KOPT-K1 (cell line): ENCODE data around the gene DIRAS3.
"Not testable (repeated sequence)": the region's sequence is repeated elsewhere in the genome, so short reads cannot be mapped to it uniquely, and the experiment has no call there.

Source experiments
- H3K27ac ChIP-seq: fragments of 200-600 bp; sonication (generic); 2 replicates; pipeline ENCODE4 v1.5.1; 2016; ENCODE audit warnings: antibody characterized with exemption, mild to moderate bottlenecking, low read depth, low read length; ENCODE audit not compliant: poor library complexity, severe bottlenecking
- H3K36me3 ChIP-seq: fragments of 200-600 bp; sonication (generic); 2 replicates; pipeline ENCODE4 v1.5.1; 2017; ENCODE audit warnings: antibody characterized with exemption, mild to moderate bottlenecking, low read length, moderate library complexity; ENCODE audit not compliant: insufficient read depth
- H3K9me3 ChIP-seq: fragments of 200-600 bp; sonication (generic); 2 replicates; pipeline ENCODE4 v1.5.1; 2017; ENCODE audit warnings: antibody characterized with exemption, low read length, mild to moderate bottlenecking; ENCODE audit not compliant: insufficient read depth, poor library complexity, severe bottlenecking

The DIRAS3 gene

DNA sequence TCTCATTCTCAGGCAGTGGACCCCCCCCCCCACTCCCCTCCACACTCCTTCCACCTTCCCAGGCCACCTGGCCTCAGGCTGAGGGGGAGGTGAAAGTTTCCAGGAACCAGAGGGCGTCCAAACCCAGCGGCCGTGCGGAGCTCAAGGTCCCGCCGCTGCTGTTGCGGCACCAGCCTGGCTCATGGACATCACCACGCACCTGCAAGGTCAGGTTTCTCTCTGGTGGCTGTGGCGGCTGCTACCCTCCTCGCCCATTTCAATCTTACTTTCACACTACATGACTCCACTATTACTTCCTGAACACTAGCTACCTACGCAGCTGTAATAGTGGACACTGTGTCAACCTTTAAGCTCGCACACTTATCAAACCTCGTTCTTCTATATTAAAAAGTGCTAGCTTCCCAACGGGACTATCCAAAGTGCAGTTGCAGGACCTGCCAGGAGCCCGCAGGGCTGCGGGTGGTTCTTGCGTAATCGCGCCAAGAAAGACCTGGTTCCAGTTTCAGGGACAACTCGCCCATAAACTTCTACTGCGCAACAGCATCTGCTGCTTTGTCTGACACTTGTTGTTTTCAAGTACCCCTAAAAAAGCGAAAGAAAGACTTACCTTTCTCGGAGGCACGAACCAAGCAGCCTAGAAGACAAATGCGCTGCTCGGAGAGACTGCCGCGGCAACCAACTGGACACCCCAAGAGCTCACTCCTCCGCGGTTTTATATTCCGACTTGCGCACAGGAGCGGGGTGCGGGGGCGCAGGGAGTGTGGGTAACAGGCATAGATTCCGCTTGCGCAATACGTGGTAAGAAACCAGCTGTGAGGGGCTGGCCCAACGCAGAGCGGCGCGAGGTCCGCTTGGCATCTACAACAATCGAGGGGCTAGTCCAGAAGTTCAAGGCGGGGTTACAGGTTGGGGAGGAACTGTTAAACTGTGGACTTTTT lies at the start of gene DIRAS3:
Gene DIRAS3 (minus strand): TSS at position 687 of the 938 bp plus-strand sequence. CDS start 3,330 bp downstream, outside the sequence.
- Histone ChIP-seq H3K9me3 (no peaks in the 10 kb centered on the region), H3K27ac (no peak within 1 kb of the TSS), H3K36me3 (no peaks in the 10 kb centered on the region)

GRCh38 chr1:68093737-68094136 lies 43.3 kb upstream of the DIRAS3 start:
- H3K9me3 ChIP-seq: no peaks in the 10 kb centered on the region
- no peaks in the 10 kb centered on the region for H3K36me3 ChIP-seq
- H3K27ac ChIP-seq: no peak overlapping the region

GRCh38 chr1:68087184-68087583 lies 36.8 kb upstream of the DIRAS3 start:
- no peaks in the 10 kb centered on the region for H3K36me3 ChIP-seq
- H3K9me3 ChIP-seq: no peaks in the 10 kb centered on the region
- H3K27ac ChIP-seq: no peak overlapping the region

GRCh38 chr1:68085752-68086151 lies 35.3 kb upstream of the DIRAS3 start:
- Histone ChIP-seq H3K36me3 (no peaks in the 10 kb centered on the region), H3K27ac (no peak overlapping the region), H3K9me3 (no peaks in the 10 kb centered on the region)

GRCh38 chr1:68083686-68084085 lies 33.3 kb upstream of the DIRAS3 start:
- no peaks in the 10 kb centered on the region for H3K36me3 ChIP-seq
- no peaks in the 10 kb centered on the region for H3K9me3 ChIP-seq
- no peak overlapping the region for H3K27ac ChIP-seq

- Histone ChIP-seq H3K27ac (no peak overlapping the region), H3K36me3 (no peaks in the 10 kb centered on the region), H3K9me3 (no peaks in the 10 kb centered on the region)
These were observed 31.4 kb upstream of the DIRAS3 start for GRCh38 chr1:68081775-68082283.

DNA sequence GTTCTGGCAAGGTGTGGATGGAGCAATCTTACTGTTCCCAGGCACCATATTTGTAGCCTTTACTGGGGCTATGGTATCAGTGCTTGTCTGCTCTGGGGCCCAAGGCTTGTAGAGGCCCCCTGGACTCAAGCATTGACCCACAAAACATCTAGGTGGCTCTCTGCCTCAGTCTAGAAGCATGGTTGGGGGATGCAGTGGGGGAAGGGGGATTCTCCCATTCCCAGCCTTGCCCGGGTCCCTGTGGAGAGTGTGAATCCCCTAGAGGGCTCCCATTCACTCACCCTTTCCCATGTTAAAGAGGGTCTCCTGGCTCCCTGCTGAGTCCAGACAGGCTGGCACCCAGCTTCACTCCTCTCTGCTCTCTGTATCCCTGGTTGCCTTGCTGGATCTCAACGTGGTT lies 28.2 kb upstream of the DIRAS3 start:
- Histone ChIP-seq H3K36me3 (no peaks in the 10 kb centered on the region), H3K27ac (no peak overlapping the region), H3K9me3 (no peaks in the 10 kb centered on the region)

DNA sequence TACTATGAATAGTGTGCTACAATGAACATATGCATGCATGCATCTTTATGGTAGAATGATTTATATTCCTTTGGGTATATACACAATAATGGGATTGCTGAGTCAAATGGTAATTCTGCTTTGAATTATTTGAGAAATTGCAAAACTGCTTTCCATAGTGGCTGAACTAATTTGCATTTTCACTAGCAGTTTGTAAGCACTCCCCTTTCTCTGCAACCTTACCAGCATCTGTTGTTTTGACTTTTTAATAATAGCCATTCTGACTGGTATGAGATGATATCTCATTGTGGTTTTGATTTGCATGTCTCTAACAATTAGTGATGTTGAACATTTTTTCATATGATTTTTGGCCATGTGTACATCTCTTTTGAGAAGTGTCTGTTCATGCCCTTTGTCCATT lies 24.0 kb upstream of the DIRAS3 start:
- no peak overlapping the region for H3K27ac ChIP-seq
- no peaks in the 10 kb centered on the region for H3K36me3 ChIP-seq
- H3K9me3 ChIP-seq: no peaks in the 10 kb centered on the region

DNA sequence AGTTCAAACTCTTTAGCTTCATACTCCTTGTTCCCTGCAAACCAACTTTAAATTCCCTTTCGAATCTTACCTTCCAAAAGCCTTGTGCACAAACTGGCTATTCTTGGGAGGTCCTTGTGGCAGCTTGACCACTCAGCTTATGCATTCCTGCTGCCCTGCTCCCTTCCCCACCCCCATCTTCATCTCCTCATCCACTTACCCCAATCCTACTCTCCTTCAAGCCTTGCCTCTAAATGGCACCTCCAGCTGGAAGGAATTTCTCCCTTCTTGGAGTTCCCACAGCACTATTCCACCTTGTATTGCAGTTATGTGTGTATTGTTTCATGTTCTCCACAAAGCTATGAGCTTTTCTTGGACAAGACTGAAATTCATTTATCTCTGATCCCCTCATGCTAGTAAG lies 15.3 kb upstream of the DIRAS3 start:
- Histone ChIP-seq H3K9me3 (no peaks in the 10 kb centered on the region), H3K27ac (no peak overlapping the region), H3K36me3 (no peaks in the 10 kb centered on the region)

- H3K27ac ChIP-seq, H3K9me3 ChIP-seq, H3K36me3 ChIP-seq: not testable (repeated sequence)
These were observed 7.6 kb upstream of the DIRAS3 start for GRCh38 chr1:68058053-68058452.

- Histone ChIP-seq H3K36me3 (no peaks in the 10 kb centered on the region), H3K9me3 (no peaks in the 10 kb centered on the region), H3K27ac (no peak overlapping the region)
These were observed 7.1 kb upstream of the DIRAS3 start for GRCh38 chr1:68057564-68057963.

DNA sequence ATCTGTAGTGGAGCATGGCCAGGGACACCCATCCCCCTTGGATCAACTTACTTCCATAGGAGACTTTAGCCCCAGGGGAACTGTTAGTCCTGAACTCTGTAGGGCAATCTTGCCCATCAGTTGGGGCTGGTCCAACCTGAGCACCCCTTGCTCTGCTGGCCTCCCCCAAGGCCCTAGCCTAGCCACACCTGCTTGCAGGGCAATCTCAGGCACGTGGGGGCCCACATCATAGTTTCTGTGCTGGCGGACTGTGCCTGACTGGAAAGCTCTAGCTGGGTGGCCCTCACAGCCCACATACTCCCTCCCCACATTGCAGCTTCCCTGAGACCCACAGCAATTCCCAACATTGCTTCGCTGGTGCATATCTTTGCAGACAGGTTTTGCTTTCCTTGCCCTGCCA lies 6.6 kb upstream of the DIRAS3 start:
- no peaks in the 10 kb centered on the region for H3K9me3 ChIP-seq
- H3K27ac ChIP-seq: no peak overlapping the region
- no peaks in the 10 kb centered on the region for H3K36me3 ChIP-seq

DNA sequence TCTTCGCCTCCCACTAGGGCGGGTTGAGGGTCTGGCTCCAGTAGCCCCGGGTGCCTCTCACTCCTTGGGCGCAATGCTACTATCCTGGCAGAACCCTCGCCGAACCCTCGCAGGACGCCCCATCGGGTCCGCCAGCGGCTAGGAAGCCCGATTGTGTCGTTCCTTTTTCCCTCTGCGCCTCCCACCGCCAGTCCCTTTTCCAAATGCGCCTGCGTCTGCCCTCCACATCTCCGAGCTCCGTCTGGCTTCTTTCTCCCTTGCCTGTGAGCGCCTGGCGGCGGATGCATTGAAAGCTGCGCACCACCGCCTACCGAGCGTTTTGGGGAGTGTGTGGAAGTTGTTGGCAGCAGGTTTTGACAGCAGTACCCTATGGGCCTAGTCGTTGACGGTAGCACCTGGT lies 1.0 kb upstream of the DIRAS3 start:
- H3K36me3 ChIP-seq: no peaks in the 10 kb centered on the region
- H3K27ac ChIP-seq: no peak overlapping the region
- H3K9me3 ChIP-seq: no peaks in the 10 kb centered on the region

- H3K36me3 ChIP-seq: no peaks in the 10 kb centered on the region
- no peaks in the 10 kb centered on the region for H3K9me3 ChIP-seq
- no peak overlapping the region for H3K27ac ChIP-seq
These were observed 2.8 kb downstream of the DIRAS3 start for GRCh38 chr1:68047659-68048026.

GRCh38 chr1:68046885-68047658 lies 3.4 kb downstream of the DIRAS3 start:
- no peaks in the 10 kb centered on the region for H3K36me3 ChIP-seq
- no peak overlapping the region for H3K27ac ChIP-seq

More at GRCh38 chr1:68046885-68047658, 3.4 kb downstream of the DIRAS3 start:
- H3K9me3 ChIP-seq: no peaks in the 10 kb centered on the region
